ENCODE data around the gene MLH1.
"Not testable (repeated sequence)": the region's sequence is repeated elsewhere in the genome, so short reads cannot be mapped to it uniquely, and the experiment has no call there.

Gene MLH1

GRCh38 chr3:37040231-37040630 lies 46.9 kb downstream of the MLH1 start:
- DNase-seq = no peak

- DNase-seq = no peak
Measured at GRCh38 chr3:37041546-37042195, 48.4 kb downstream of the MLH1 start.

GRCh38 chr3:37042712-37043111 lies 49.4 kb downstream of the MLH1 start:
- DNase-seq = not testable (repeated sequence)

- no peak for DNase-seq
Measured at GRCh38 chr3:37050282-37050681, 57.0 kb downstream of the MLH1 start.

- no peak for DNase-seq
Measured at GRCh38 chr3:37052860-37053259, 59.5 kb downstream of the MLH1 start.

- no peak for DNase-seq
Measured at GRCh38 chr3:37053337-37053736, 60.0 kb downstream of the MLH1 start.

- no peak for DNase-seq
Measured at GRCh38 chr3:37053753-37054152, 60.4 kb downstream of the MLH1 start.

- DNase-seq = no peak
Measured at GRCh38 chr3:37054370-37054769, 61.1 kb downstream of the MLH1 start.

GRCh38 chr3:37055077-37055476 lies 61.8 kb downstream of the MLH1 start:
- DNase-seq = not testable (repeated sequence)

GRCh38 chr3:37056826-37057225 lies 63.5 kb downstream of the MLH1 start:
- DNase-seq = no peak

GRCh38 chr3:37058117-37058516 lies 64.8 kb downstream of the MLH1 start:
- no peak for DNase-seq

- DNase-seq = no peak
Measured at GRCh38 chr3:37064747-37065146, 71.4 kb downstream of the MLH1 start.

- no peak for DNase-seq
Measured at GRCh38 chr3:37067577-37067976, 74.3 kb downstream of the MLH1 start.

GRCh38 chr3:37068031-37068430 lies 74.7 kb downstream of the MLH1 start:
- DNase-seq = no peak

- DNase-seq = no peak
Measured at GRCh38 chr3:37071921-37072320, 78.6 kb downstream of the MLH1 start.

GRCh38 chr3:37072892-37073291 lies 79.6 kb downstream of the MLH1 start:
- no peak for DNase-seq

- DNase-seq = no peak
Measured at GRCh38 chr3:37074178-37074577, 80.9 kb downstream of the MLH1 start.

- DNase-seq = no peak
Measured at GRCh38 chr3:37075955-37076354, 82.6 kb downstream of the MLH1 start.

GRCh38 chr3:37082317-37082716 lies 89.0 kb downstream of the MLH1 start:
- no peak for DNase-seq

GRCh38 chr3:37086918-37087317 lies 93.6 kb downstream of the MLH1 start:
- DNase-seq = no peak

- no peak for DNase-seq
Measured at GRCh38 chr3:37087870-37088269, 94.6 kb downstream of the MLH1 start.

GRCh38 chr3:37092484-37092883 lies 99.2 kb downstream of the MLH1 start:
- DNase-seq = no peak

GRCh38 chr3:37093481-37093880 lies 100.2 kb downstream of the MLH1 start:
- no peak for DNase-seq

- no peak for DNase-seq
Measured at GRCh38 chr3:37094636-37095035, 101.3 kb downstream of the MLH1 start.

GRCh38 chr3:37096288-37096687 lies 103.0 kb downstream of the MLH1 start:
- no peak for DNase-seq

GRCh38 chr3:37096975-37097374 lies 103.7 kb downstream of the MLH1 start:
- DNase-seq = no peak

All from CD4-positive, alpha-beta T cell treated with Interleukin-4 for 1 hour (primary cell).